ENCODE data around the gene NAT14.

Gene NAT14

GRCh38 chr19:55479451-55480230, 5.3 kb upstream of the NAT14 start:
- DNase-seq (ENCODE audit: low spot score) = no peak
- TF ChIP-seq, protein P1, sequence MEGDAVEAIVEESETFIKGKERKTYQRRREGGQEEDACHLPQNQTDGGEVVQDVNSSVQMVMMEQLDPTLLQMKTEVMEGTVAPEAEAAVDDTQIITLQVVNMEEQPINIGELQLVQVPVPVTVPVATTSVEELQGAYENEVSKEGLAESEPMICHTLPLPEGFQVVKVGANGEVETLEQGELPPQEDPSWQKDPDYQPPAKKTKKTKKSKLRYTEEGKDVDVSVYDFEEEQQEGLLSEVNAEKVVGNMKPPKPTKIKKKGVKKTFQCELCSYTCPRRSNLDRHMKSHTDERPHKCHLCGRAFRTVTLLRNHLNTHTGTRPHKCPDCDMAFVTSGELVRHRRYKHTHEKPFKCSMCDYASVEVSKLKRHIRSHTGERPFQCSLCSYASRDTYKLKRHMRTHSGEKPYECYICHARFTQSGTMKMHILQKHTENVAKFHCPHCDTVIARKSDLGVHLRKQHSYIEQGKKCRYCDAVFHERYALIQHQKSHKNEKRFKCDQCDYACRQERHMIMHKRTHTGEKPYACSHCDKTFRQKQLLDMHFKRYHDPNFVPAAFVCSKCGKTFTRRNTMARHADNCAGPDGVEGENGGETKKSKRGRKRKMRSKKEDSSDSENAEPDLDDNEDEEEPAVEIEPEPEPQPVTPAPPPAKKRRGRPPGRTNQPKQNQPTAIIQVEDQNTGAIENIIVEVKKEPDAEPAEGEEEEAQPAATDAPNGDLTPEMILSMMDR (IDR thresholded peaks at IDR 0.05; ENCODE audit: extremely low read depth, missing control alignments) = no peak

DNA sequence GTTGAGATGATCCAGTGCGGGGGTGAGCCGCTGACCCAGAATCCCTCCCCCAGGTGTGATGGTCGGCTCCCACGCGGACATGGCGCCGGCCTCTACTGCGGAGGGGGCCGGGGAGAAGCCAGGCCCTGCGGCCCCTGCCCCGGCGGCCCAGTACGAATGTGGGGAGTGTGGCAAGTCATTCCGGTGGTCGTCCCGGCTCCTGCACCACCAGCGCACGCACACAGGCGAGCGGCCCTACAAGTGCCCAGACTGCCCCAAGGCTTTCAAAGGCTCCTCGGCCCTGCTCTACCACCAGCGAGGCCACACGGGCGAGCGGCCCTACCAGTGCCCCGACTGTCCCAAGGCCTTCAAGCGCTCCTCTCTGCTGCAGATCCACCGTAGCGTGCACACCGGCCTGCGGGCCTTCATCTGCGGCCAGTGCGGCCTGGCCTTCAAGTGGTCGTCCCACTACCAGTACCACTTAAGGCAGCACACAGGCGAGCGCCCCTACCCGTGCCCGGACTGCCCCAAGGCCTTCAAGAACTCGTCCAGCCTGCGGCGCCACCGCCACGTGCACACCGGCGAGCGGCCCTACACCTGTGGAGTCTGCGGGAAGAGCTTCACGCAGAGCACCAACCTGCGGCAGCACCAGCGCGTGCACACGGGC, 3.7 kb upstream of the NAT14 start:
- no peak for DNase-seq (ENCODE audit: low spot score)
- TF ChIP-seq, protein P1 (IDR thresholded peaks at IDR 0.05; ENCODE audit: extremely low read depth, missing control alignments) = no peak

- TF ChIP-seq, protein P1 (IDR thresholded peaks at IDR 0.05; ENCODE audit: extremely low read depth, missing control alignments) = no peak
These were observed 3.2 kb upstream of the NAT14 start for GRCh38 chr19:55481794-55482155.

DNA sequence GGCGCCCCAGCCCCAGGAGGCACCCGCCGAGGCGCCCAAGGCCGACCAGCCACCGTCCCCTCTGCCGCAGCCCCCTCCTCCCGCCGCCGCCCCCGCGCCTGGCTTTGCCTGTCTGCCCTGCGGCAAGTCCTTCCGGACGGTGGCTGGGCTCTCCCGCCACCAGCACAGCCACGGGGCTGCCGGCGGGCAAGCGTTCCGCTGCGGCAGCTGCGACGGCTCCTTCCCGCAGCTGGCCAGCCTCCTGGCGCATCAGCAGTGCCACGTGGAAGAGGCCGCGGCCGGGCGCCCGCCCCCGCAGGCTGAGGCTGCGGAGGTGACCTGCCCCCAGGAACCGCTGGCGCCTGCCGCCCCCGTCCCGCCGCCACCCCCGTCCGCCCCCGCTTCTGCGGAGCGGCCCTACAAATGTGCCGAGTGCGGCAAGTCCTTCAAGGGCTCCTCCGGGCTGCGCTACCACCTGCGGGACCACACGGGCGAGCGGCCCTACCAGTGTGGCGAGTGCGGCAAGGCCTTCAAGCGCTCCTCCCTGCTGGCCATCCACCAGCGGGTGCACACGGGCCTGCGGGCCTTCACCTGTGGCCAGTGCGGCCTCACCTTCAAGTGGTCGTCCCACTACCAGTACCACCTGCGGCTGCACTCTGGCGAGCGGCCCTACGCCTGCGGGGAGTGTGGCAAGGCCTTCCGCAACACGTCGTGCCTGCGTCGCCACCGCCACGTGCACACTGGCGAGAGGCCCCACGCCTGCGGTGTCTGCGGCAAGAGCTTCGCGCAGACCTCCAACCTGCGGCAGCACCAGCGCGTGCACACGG, 2.6 kb upstream of the NAT14 start:
- TF ChIP-seq, protein P1 (IDR thresholded peaks at IDR 0.05; ENCODE audit: extremely low read depth, missing control alignments) = no peak
- DNase-seq (ENCODE audit: low spot score) = no peak

More at GRCh38 chr19:55481794-55482155, 3.2 kb upstream of the NAT14 start:
- DNase-seq (ENCODE audit: low spot score) = no peak

DNA sequence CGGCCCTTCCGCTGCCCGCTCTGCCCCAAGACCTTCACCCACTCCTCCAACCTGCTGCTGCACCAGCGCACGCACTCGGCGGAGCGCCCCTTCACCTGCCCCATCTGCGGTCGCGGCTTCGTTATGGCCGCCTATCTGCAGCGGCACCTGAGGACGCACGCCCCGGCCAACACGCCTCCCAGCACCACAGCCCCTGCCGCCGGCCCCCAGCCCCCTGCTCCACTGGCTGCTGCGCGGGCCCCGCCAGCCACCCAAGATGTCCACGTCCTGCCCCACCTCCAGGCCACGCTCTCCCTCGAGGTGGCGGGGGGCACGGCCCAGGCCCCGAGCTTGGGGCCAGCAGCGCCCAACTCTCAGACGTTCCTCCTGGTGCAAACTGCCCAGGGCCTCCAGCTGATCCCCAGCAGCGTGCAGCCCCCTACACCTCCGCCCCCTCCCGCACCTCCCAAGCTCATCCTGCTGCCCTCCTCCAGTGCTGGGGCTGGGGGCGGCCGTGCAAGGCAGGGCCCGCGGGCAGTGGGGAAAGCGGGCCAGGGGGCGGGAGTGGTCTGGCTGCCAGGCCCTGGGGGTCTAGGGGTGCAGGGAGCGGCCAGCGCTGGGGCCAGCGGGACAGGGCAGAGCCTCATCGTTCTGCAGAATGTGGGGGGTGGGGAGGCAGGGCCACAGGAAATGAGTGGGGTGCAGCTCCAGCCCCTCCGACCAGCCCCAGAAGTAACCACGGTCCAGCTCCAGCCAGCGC, 1.9 kb upstream of the NAT14 start:
- TF ChIP-seq, protein P1 (IDR thresholded peaks at IDR 0.05; ENCODE audit: extremely low read depth, missing control alignments) = no peak
- DNase-seq (ENCODE audit: low spot score) = no peak

- DNase-seq (ENCODE audit: low spot score) = peak; percentile 43
- TF ChIP-seq, protein P1 (IDR thresholded peaks at IDR 0.05; ENCODE audit: extremely low read depth, missing control alignments) = no peak
These were observed 1.0 kb upstream of the NAT14 start for GRCh38 chr19:55483706-55484592.
